ENCODE data around the gene AKR1B1. TPM values are rescaled to one million over a fixed set of nuclear protein-coding genes. Genes with fewer than 3 reads are reported as not detected.
A peak's percentile ranks its signal among the peaks of the same experiment; 100 is the strongest.

AKR1B1 gene
- total RNA-seq, 1 donor from 2014 or later: 230 TPM

- ATAC-seq (no peak), DNase-seq (no peak)
- intact Hi-C loops (cut with micrococcal nuclease): no loop called here
Observed at GRCh38 chr7:134429481-134429880, 29.4 kb downstream of the AKR1B1 start.

DNA sequence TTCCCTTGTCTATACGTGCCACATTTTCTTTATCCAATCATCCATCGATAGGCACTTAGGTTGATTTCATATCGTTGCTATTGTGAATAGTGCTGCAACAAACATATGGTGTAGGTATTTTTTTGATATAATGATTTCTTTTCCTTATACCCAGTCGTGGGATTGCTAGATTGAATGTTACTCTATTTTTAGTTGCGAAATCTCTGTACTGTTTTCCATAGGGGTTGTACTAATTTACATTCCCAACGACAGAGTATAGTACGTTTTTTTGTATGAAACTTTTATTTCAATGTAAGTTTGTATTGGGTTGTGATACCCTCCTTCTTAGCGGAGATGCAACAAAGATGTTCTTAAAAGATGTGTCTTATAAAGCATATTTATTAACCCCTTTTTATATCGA is 30.0 kb downstream of the AKR1B1 start:
- intact Hi-C loops (cut with micrococcal nuclease): no loop called here
- no peak for ATAC-seq
- DNase-seq: no peak

- DNase-seq: no peak
- intact Hi-C loops (cut with micrococcal nuclease): no loop called here
Observed at GRCh38 chr7:134427896-134428295, 31.0 kb downstream of the AKR1B1 start.

GRCh38 chr7:134425777-134426176 is 33.1 kb downstream of the AKR1B1 start:
- intact Hi-C loops (cut with micrococcal nuclease): no loop called here
- no peak for DNase-seq
- ATAC-seq: no peak

More at GRCh38 chr7:134427896-134428295, 31.0 kb downstream of the AKR1B1 start:
- ATAC-seq: no peak

GRCh38 chr7:134422638-134423037 is 36.3 kb downstream of the AKR1B1 start:
- ATAC-seq (no peak), DNase-seq (no peak)
- intact Hi-C loops (cut with micrococcal nuclease): no loop called here

DNA sequence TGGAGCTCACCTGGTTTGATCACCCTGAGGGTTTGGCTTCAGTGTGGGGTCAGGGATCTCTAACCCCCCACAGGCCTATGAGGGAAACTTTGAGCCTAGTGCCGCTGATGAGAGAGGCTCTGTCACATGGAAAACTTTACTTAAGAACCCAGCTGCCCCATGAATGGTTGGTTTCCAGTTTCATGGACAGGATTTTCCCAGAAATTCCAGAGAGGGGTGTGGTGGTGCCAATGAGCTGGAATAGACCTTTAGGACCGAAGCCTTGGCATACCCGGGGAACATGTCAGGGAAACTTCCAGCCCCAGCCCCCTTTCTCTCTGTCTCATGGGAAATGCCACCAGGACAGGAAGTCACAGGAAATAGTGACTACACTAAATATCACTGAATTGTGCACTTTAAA is 36.9 kb downstream of the AKR1B1 start:
- ATAC-seq (no peak), DNase-seq (no peak)
- intact Hi-C loops (cut with micrococcal nuclease): no loop called here

DNA sequence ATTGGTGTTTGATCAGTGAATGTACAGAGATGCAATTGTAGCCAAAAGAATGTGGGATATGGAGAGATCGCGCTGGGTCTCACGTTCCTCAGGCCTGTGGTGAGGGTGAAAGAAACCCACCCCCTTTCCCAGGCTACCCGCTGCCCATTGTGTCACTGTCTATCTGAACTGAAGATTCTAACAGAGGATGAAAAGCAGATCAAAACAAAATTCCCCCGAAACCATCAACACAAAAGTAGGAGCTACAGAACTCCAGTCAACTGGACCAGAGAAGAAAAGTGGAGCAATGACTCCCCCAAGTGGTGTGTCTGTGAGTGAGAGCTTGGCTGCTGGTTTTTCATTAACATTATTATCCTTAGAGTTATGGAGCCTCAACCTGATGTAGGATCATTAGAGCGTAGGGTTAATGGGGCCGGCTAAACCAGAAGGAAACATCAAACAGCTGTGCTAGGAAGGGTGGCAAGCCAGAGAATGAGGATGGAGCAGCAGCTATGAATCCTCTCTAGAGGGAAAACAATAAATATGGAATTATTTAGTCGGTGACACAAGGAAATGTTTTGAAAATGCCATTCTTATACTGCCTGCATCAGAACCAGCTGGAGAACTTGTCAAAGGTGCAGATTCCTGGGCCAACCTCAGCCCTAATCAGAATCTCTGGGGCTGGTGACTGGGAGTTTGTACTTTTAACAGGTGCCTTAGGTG is 38.3 kb downstream of the AKR1B1 start:
- peak; percentile 81 for ATAC-seq
- no peak for DNase-seq
- intact Hi-C loops (cut with micrococcal nuclease): no loop called here

- intact Hi-C loops (cut with micrococcal nuclease): no loop called here
- DNase-seq (no peak), ATAC-seq (no peak)
Observed at GRCh38 chr7:134419875-134420274, 39.0 kb downstream of the AKR1B1 start.

DNA sequence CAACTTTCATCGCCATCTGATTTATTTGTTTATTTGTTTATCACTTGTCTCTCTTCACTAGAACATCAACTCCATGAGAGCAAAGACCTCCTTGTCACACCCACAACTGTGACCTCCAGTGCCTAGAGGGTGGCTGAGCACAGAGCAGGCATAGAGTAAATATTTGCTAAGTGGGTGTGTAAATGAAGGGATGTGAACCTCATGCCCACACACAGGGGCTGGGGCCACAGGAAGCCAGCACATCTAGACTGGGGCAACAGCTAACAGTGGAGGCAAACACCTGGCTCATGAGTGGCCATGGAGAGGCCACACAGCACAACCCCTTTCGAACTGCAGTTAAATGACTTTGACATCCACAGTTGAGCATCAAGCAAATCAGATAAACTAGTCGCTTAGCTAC is 39.8 kb downstream of the AKR1B1 start:
- ATAC-seq (no peak), DNase-seq (no peak)
- intact Hi-C loops (cut with micrococcal nuclease): no loop called here

- DNase-seq (no peak), ATAC-seq (no peak)
- intact Hi-C loops (cut with micrococcal nuclease): no loop called here
Observed at GRCh38 chr7:134415700-134416099, 43.2 kb downstream of the AKR1B1 start.

GRCh38 chr7:134414109-134414508 is 44.8 kb downstream of the AKR1B1 start:
- ATAC-seq (no peak), DNase-seq (no peak)
- intact Hi-C loops (cut with micrococcal nuclease): no loop called here

GRCh38 chr7:134407311-134407710 is 51.6 kb downstream of the AKR1B1 start:
- DNase-seq (no peak), ATAC-seq (no peak)
- intact Hi-C loops (cut with micrococcal nuclease): no loop called here

GRCh38 chr7:134406431-134406830 is 52.5 kb downstream of the AKR1B1 start:
- intact Hi-C loops (cut with micrococcal nuclease): no loop called here
- no peak for DNase-seq
- no peak for ATAC-seq

DNA sequence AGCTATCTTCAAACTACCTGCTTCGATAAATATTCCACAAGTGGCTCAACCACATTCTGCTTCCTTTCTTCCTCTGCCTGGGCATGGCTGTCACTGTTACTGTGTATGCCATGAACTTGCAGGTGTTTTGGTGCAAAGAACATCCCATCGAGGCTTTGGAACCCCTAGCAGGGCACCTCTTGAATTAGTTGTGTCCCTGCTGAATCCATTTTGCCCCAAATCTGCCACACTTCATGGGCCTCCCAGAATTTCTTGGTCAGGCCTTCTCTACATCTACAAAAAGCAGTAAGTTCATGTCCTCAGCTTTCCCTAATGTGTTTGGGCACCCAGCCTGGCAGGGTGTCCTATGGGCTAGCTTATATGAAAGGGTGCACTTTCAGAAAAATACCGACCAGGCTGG is 53.6 kb downstream of the AKR1B1 start:
- ATAC-seq (no peak), DNase-seq (no peak)
- intact Hi-C loops (cut with micrococcal nuclease): no loop called here

DNA sequence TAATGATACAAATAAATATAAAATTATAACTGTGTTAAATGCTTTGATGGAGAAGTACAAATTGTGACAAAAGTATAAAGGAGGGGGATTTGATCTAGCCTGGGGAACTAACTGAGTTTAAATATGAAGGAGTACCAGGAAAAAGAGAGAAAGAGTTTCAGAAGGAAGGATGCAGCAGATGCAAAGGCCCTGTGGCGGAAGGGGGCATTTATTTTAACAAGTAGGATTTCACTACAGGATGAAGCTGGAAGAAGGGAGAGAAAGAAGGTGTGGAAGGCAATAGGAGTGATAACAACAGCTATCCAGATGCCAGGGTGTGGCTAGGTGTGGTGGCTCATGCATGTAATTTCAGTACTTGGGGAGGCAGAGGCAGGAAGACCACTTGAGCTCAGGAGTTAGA is 55.8 kb downstream of the AKR1B1 start:
- ATAC-seq: no peak
- DNase-seq: no peak
- intact Hi-C loops (cut with micrococcal nuclease): no loop called here

- ATAC-seq: no peak
- DNase-seq: no peak
- intact Hi-C loops (cut with micrococcal nuclease): no loop called here
Observed at GRCh38 chr7:134400859-134401258, 58.0 kb downstream of the AKR1B1 start.

DNA sequence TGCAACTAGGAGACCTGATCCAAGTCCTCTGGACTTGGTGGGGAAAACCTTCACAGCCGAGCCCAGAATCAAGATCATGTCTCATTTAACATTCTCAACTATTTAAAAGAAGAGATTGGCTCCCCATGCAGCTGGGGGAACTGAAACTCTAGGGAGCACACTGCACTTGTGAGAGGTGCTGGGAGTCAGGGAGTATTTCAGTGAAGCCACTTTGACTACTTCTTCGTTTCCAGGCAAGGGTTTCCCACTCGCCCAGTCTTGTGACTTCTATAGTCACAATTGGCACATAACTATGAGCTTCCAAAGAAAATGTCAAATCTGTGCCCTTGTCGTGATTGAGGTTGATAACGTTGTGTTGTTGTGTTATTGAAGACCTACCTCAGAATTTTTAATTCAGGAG is 62.9 kb downstream of the AKR1B1 start:
- DNase-seq: no peak
- intact Hi-C loops (cut with micrococcal nuclease): no loop called here

GRCh38 chr7:134395604-134396003 is 63.3 kb downstream of the AKR1B1 start:
- intact Hi-C loops (cut with micrococcal nuclease): no loop called here

More for the DNA sequence above, 62.9 kb downstream of the AKR1B1 start:
- ATAC-seq: no peak

DNA sequence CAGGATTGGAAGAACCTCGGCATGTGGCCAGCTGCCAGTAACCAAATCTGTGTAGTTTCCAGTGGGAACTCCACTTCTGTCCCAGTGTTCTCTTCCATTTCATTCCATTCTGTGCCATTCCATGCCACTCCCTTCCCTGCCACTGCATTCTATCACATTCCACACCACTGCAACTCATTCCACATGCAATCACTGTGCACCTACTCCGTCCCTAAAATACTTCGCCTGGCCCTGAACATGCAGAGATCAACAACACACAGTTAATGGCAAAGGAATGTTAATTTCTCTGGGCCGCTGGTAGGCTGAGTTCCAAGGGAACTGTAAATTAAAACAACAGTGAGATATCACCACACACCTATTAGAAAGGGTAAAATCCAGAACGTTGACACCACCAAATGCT is 64.8 kb downstream of the AKR1B1 start:
- intact Hi-C loops (cut with micrococcal nuclease): no loop called here
- ATAC-seq (no peak), DNase-seq (no peak)

More at GRCh38 chr7:134395604-134396003, 63.3 kb downstream of the AKR1B1 start:
- ATAC-seq (no peak), DNase-seq (no peak)

All from left ventricle myocardium superior (tissue), 1 donor.